ENCODE results near the gene CRB2. TPM values are rescaled to one million over a fixed set of nuclear protein-coding genes. Genes with fewer than 3 reads are reported as not detected.

Gene CRB2
- total RNA-seq, 1 donor: not detected

DNA sequence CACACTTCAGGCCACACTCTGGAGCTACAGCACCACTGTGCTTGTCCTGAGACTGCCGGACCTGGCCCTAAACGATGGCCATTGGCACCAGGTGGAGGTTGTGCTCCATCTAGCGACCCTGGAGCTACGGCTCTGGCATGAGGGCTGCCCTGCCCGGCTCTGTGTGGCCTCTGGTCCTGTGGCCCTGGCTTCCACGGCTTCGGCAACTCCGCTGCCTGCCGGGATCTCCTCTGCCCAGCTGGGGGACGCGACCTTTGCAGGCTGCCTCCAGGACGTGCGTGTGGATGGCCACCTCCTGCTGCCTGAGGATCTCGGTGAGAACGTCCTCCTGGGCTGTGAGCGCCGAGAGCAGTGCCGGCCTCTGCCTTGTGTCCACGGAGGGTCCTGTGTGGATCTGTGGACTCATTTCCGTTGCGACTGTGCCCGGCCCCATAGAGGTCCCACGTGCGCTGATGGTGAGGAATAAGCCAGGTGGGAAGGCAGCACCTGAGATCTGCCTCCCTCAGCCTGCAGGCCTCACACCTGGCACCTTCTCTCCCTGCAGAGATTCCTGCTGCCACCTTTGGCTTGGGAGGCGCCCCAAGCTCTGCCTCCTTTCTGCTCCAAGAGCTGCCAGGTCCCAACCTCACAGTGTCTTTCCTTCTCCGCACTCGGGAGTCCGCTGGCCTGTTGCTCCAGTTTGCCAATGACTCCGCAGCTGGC, 14.7 kb downstream of the CRB2 start:
- TF ChIP-seq, protein P1, sequence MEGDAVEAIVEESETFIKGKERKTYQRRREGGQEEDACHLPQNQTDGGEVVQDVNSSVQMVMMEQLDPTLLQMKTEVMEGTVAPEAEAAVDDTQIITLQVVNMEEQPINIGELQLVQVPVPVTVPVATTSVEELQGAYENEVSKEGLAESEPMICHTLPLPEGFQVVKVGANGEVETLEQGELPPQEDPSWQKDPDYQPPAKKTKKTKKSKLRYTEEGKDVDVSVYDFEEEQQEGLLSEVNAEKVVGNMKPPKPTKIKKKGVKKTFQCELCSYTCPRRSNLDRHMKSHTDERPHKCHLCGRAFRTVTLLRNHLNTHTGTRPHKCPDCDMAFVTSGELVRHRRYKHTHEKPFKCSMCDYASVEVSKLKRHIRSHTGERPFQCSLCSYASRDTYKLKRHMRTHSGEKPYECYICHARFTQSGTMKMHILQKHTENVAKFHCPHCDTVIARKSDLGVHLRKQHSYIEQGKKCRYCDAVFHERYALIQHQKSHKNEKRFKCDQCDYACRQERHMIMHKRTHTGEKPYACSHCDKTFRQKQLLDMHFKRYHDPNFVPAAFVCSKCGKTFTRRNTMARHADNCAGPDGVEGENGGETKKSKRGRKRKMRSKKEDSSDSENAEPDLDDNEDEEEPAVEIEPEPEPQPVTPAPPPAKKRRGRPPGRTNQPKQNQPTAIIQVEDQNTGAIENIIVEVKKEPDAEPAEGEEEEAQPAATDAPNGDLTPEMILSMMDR (IDR thresholded peaks at IDR 0.05; ENCODE audit: insufficient read depth, low read depth, low read length): no peak
- no peak overlapping the region for H3K4me3 ChIP-seq (ENCODE audit: low read depth, low read length)
- no peak for DNase-seq (ENCODE audit: low read depth)

DNA sequence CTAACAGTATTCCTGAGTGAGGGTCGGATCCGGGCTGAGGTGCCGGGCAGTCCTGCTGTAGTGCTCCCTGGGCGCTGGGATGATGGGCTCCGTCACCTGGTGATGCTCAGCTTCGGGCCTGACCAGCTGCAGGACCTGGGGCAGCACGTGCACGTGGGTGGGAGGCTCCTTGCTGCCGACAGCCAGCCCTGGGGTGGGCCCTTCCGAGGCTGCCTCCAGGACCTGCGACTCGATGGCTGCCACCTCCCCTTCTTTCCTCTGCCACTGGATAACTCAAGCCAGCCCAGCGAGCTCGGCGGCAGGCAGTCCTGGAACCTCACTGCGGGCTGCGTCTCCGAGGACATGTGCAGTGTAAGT, 15.2 kb downstream of the CRB2 start:
- TF ChIP-seq, protein P1 (IDR thresholded peaks at IDR 0.05; ENCODE audit: insufficient read depth, low read depth, low read length): no peak
- H3K4me3 ChIP-seq (ENCODE audit: low read depth, low read length): no peak overlapping the region
- DNase-seq (ENCODE audit: low read depth): no peak

DNA sequence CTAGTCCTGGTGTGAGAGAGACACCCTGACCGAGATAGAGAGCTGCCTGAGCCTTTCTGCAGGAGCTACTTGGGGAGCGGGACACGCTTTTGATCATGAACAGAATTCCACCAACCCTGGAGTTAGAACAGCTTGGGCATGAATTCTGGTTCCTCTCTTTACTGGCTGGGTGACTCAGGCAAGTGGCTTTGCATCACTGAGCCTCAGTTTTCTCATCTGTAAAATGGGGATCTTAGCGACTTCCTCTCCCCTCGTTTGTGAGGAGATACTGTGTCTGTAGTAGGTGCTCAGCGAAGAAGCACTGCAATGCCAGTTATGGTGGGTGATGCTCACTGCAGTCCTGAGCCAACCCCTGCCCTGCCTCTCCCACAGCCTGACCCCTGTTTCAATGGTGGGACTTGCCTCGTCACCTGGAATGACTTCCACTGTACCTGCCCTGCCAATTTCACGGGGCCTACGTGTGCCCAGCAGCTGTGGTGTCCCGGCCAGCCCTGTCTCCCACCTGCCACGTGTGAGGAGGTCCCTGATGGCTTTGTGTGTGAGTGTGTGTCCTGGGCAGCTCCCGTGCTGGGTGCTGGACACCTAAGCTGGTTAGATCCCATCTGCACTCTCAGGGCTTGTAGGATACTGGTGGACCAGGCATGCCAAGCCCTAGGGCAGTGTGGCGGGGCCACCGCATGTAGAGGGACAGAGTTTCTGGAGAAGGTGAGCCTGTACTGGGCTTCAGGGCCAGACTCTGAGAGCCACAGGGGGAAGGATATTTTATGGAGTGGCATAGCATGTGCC, 16.0 kb downstream of the CRB2 start:
- TF ChIP-seq, protein P1 (IDR thresholded peaks at IDR 0.05; ENCODE audit: insufficient read depth, low read depth, low read length): no peak
- H3K4me3 ChIP-seq (ENCODE audit: low read depth, low read length): no peak overlapping the region
- no peak for DNase-seq (ENCODE audit: low read depth)

DNA sequence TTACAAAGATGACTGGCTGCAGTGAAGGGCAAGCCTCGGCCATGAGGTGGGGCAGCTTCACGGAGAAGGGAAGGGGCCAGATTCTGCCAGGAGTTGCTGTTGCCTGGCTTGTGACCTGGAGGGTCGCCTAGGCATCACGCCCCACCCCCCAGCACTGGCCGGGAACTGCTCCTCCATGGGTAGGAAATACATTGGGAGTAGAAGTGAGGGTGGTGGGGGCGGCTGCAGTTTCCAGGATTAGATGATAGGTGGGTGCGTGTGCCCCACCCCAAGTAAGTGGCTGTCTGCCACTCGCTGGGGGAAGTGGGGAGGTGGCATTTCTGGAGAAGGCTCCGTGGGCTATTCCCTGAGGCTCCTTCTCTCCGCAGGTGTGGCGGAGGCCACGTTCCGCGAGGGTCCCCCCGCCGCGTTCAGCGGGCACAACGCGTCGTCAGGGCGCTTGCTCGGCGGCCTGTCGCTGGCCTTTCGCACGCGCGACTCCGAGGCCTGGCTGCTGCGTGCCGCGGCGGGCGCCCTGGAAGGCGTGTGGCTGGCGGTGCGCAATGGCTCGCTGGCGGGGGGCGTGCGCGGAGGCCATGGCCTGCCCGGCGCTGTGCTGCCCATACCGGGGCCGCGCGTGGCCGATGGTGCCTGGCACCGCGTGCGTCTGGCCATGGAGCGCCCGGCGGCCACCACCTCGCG, 16.9 kb downstream of the CRB2 start:
- H3K4me3 ChIP-seq (ENCODE audit: low read depth, low read length): no peak overlapping the region
- TF ChIP-seq, protein P1 (IDR thresholded peaks at IDR 0.05; ENCODE audit: insufficient read depth, low read depth, low read length): no peak
- DNase-seq (ENCODE audit: low read depth): no peak

DNA sequence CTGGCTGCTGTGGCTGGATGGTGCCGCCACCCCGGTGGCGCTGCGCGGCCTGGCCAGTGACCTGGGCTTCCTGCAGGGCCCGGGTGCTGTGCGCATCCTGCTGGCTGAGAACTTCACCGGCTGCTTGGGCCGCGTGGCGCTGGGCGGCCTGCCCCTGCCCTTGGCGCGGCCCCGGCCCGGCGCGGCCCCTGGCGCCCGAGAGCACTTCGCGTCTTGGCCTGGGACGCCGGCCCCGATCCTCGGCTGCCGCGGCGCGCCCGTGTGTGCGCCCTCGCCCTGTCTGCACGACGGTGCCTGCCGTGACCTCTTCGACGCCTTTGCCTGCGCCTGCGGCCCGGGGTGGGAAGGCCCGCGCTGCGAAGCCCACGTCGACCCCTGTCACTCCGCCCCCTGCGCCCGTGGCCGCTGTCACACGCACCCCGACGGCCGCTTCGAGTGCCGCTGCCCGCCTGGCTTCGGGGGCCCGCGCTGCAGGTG, 17.5 kb downstream of the CRB2 start:
- no peak for DNase-seq (ENCODE audit: low read depth)
- H3K4me3 ChIP-seq (ENCODE audit: low read depth, low read length): no peak overlapping the region
- TF ChIP-seq, protein P1 (IDR thresholded peaks at IDR 0.05; ENCODE audit: insufficient read depth, low read depth, low read length): no peak

DNA sequence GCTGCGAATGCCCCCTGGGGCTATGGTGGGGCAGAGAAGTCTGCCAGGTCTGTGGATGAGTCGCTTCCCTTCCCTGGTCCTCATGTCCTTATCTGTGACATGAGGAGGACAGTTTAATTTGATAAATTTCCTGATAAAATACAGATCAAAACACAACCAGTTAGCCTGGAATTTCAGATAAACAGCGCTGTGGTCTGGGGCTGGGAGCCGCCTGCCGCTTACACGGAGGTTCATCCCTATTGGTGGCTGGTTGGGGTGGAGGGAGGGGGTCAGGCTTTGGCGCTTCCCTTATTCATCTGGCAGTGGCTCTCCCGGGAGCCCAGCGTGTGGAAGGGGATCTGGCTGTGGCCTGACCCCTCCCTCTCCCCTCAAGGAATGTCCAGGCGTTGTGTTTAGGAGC, 17.9 kb downstream of the CRB2 start:
- no peak overlapping the region for H3K4me3 ChIP-seq (ENCODE audit: low read depth, low read length)
- TF ChIP-seq, protein P1 (IDR thresholded peaks at IDR 0.05; ENCODE audit: insufficient read depth, low read depth, low read length): no peak
- peak; percentile 76 for DNase-seq (ENCODE audit: low read depth)
